Psoas muscle (tissue), 8 donors: Measurements from ENCODE around the gene EXOC3L4. TPM values are rescaled to one million over a fixed set of nuclear protein-coding genes. Genes with fewer than 3 reads are reported as not detected.

Experiments
- ATAC-seq, 4 donors: fragments of 200-7000 bp; cut with Tn5 transposase; one replicate each; pipeline ENCODE4 v1.9.1; 2020; ENCODE audit warnings: moderate library complexity in 3 of 4, mild to moderate bottlenecking in 2 of 4
- DNase-seq, 2 donors: peaks; one replicate each; pipeline ENCODE4 v3.0.0-alpha.2; 2020
- H3K27ac ChIP-seq: fragments of 200-600 bp; one replicate; pipeline ENCODE4 v1.8.0; 2022
- H3K27me3 ChIP-seq, 3 donors: fragments of 200-600 bp in 1 of 3; one replicate each; pipeline versions ENCODE4 v1.6.1 to v1.8.0; 2013 to 2022; ENCODE audit warnings: low read length in 2 of 3, mild to moderate bottlenecking in 2 of 3, moderate library complexity in 1 of 3; ENCODE audit not compliant: insufficient read depth in 3 of 3
- H3K36me3 ChIP-seq, 2 donors: fragments of 200-600 bp in 1 of 2; one replicate each; pipeline versions ENCODE4 v1.6.1 to v1.8.0; 2013 to 2022; ENCODE audit warnings: low read depth in 1 of 2, mild to moderate bottlenecking in 1 of 2, moderate library complexity in 1 of 2; ENCODE audit not compliant: insufficient read depth in 1 of 2
- H3K4me1 ChIP-seq: fragments of 200-600 bp; one replicate; pipeline ENCODE4 v1.8.0; 2022
- H3K4me3 ChIP-seq: fragments of 200-600 bp; one replicate; pipeline ENCODE4 v1.8.0; 2022; ENCODE audit warnings: mild to moderate bottlenecking
- H3K9me3 ChIP-seq: fragments of 200-600 bp; one replicate; pipeline ENCODE4 v1.8.0; 2022
- WGBS, 3 donors: extraction: QIAGEN DNeasy Blood & Tissue Kit; methylation state at CpG; one replicate each; pipeline versions ENCODE4 v1.1.6 to v1.1.7; 2013; 5-methylcytosine and 5-hydroxymethylcytosine counted together
- intact Hi-C, 2 donors: fragments of 100-400 bp; cut with DNase I; formaldehyde crosslinking; loops; one replicate each; pipeline versions ENCODE4 v1.11.0 to v1.14.2; 2022
- polyA plus RNA-seq, 3 donors: library from polyadenylated mRNA; stranded (reverse); fragments of 200-250 nt; gene quantifications; one replicate each; pipeline ENCODE4 v1.2.3, GENCODE V29; 2013
- total RNA-seq, 4 donors: library from RNA; stranded (reverse); fragmentation: NEBNext Ultra II Directional in 2 of 4; extraction: Animal tissue kit (Norgen Biotek cat#: 25700) in 2 of 4; gene quantifications; one replicate each; pipeline versions ENCODE4 v1.2.1 to v1.2.4, GENCODE V29; 2021 to 2023
- TF ChIP-seq, protein P1 (sequence below): fragments of 200-600 bp; IDR thresholded peaks from one replicate; pipeline ENCODE4 v1.8.0; 2022; ENCODE audit warnings: antibody characterized with exemption
- donor health status: healthy with polysubstance abuse.
- donor health status: DM: no; HTN: no; CAD: no; lungs with moderate emphysema.
- donor health status: Bipolar disorder and iron deficiency.
- donor health status: healthy.
- donor health status: DM: yes; HTN: yes; CAD: no.
- donor health status: DM: no; HTN: no; CAD: no.
- donor health status: DM: no; HTN: no; CAD: no.
- donor health status: DM: yes; HTN: yes; CAD: no.

EXOC3L4 gene
- total and polyA plus RNA-seq, 7 donors, result 0.12 to 0.33 (median 0.27) TPM; not detected in 3

DNA sequence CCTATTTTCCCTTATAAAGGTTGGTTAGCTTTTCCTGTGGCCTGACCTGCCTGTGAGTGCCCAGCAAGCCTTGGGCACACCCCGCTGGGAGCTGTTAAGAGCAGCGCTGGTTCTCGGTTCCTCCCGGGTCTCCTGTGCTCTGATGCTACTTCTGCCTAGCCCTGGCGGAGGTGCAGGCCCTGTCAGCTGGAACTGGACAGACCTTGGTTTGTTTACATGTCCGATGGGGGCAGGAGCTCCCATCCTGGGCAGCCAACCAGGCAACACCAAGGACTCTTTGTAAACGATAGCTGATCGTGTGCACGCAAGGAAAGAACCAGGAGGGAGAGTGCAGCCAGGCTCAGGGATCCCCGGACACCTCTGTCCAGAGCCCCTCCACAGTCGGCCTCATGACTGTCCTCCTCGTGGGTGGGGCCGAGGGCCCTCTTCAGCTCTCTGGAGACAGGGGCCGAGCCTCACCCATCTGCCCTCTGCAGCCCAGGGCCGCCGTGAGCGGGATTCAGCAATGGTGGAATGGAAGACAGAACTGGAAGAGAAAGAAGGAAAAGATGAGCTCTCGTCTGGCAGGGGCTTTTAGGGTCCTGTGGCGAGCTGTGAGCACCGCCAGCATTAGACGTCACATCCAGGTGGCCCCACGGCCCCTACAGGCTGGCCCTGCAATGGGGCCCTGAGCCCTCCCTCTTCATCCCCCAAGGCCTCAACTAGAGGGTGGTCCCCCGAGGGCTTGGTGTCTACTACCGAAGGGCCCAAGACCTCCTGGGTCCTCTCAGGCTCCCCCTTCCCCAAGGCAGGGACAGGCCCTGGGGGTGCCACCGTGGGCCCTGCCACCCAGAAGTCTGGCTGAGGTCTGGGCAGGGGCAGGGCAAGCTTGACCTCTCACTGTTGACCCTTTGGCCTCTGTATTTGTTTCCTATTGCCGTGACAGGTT is 41.1 kb downstream of the EXOC3L4 start:
- H3K9me3 ChIP-seq, result no peaks in the 10 kb centered on the region
- peaks cover 3 to 58% of the 10 kb centered on the region in 2 donors for H3K36me3 ChIP-seq
- H3K4me1 ChIP-seq, result peaks cover 16% of the 10 kb centered on the region
- H3K27me3 ChIP-seq, result no peaks in the 10 kb centered on the region
- no peak overlapping the region for H3K4me3 ChIP-seq
- 76 to 83% (median 81%) methylated on average over 26 of the region's 26 CpGs for WGBS, 3 donors
- intact Hi-C loops, result no loop called here
- H3K27ac ChIP-seq, result peak overlapping the region; percentile 86
- TF ChIP-seq, protein P1, sequence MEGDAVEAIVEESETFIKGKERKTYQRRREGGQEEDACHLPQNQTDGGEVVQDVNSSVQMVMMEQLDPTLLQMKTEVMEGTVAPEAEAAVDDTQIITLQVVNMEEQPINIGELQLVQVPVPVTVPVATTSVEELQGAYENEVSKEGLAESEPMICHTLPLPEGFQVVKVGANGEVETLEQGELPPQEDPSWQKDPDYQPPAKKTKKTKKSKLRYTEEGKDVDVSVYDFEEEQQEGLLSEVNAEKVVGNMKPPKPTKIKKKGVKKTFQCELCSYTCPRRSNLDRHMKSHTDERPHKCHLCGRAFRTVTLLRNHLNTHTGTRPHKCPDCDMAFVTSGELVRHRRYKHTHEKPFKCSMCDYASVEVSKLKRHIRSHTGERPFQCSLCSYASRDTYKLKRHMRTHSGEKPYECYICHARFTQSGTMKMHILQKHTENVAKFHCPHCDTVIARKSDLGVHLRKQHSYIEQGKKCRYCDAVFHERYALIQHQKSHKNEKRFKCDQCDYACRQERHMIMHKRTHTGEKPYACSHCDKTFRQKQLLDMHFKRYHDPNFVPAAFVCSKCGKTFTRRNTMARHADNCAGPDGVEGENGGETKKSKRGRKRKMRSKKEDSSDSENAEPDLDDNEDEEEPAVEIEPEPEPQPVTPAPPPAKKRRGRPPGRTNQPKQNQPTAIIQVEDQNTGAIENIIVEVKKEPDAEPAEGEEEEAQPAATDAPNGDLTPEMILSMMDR, result no peak
- DNase-seq (peak in 1 of 2 donors; percentile 52), ATAC-seq (no peak)

DNA sequence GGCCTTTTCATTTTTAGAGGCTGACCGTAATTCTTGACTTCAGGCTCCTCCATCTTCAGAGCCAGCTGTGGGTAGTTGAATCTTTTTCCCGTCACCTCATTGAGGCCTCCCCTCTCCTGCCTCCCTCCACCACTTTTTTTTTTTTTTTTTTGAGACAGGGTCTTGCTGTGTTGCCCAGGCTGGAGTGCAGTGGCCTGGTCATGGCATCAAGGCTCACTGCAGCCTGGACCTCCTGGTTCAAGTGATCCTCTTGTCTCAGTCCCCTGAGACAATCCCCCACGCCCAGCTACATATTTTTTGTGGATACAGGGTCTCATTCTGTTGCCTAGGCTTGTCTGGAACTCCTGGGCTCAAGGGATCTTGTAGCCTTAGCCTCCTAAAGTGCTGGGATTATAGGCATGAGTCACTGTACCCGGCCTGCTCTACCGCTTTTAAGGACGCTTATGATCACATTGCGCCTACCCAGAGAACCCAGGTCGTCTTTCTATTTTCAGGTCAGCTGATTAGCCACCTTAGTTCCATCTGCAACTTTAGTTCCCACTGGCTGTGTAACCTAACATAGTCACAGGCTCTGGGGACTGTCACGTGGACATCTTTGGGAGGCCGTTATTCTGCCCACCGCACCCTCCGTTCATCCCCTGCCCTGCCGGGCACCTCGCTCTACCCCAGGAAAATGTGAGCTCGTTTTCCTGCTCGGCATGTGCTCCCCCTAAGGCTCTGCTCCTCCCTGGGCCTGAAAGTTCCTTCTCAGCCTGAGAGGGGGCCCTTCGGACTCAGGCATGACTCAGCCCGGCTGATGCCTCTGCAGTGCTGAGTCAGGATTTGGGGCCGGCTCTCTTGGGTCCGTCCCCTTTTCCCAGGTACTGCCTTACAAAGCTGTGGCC is 42.1 kb downstream of the EXOC3L4 start:
- Histone ChIP-seq H3K9me3 (no peaks in the 10 kb centered on the region), H3K27me3 (no peaks in the 10 kb centered on the region), H3K4me1 (peaks cover 16% of the 10 kb centered on the region), H3K27ac (peak overlapping the region; percentile 86), H3K4me3 (peak overlapping the region; percentile 30), H3K36me3 (peaks cover 3 to 48% of the 10 kb centered on the region in 2 donors)
- DNase-seq (peak; percentile 44 to 64), ATAC-seq (peak; percentile 67 to 86 (median 85))
- TF ChIP-seq, protein P1, result no peak
- 41 to 70% (median 44%) methylated on average over 20 of the region's 20 CpGs for WGBS, 3 donors
- intact Hi-C loops, result no loop called here

DNA sequence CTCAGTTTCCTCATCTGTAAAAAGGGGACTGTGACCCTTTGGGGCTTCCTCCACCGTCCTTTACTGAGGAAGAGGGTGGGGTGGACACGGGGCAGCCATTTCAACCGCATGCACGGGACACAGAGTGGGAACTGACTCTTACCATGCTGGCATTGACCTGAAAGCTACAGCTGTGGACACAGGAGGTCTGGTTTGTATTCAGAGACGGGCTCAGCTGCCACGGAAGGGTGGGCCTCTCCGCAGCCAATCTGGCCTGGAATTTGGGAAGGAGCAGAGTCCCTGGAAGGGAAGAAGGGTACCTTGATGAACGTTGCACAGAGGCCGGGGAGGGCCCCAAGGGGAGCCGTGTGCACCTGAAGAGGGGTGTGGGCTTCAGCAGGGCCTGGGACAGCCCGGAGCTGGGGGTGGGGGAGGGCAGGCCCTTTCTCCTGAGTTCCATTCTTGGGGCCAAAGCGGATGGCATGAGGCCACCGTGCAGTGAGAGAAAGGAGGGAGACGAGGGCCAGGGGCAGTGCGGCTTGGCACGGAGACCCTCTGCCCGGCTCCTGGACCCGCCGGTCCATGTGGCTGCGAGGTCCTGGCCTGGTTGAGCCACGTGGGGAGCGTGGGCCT is 43.3 kb downstream of the EXOC3L4 start:
- WGBS, 3 donors, result 52 to 70% (median 65%) methylated on average over 18 to 22 of the region's 22 CpGs
- no peaks in the 10 kb centered on the region for H3K27me3 ChIP-seq
- peak overlapping the region; percentile 30 for H3K4me3 ChIP-seq
- TF ChIP-seq, protein P1, result no peak
- peak overlapping the region; percentile 86 for H3K27ac ChIP-seq
- peaks cover 16% of the 10 kb centered on the region for H3K4me1 ChIP-seq
- ATAC-seq, result peak in 1 of 4 donors; percentile 10
- H3K9me3 ChIP-seq, result no peaks in the 10 kb centered on the region
- intact Hi-C loops, result no loop called here
- peaks cover 3 to 39% of the 10 kb centered on the region in 2 donors for H3K36me3 ChIP-seq
- DNase-seq, result no peak

DNA sequence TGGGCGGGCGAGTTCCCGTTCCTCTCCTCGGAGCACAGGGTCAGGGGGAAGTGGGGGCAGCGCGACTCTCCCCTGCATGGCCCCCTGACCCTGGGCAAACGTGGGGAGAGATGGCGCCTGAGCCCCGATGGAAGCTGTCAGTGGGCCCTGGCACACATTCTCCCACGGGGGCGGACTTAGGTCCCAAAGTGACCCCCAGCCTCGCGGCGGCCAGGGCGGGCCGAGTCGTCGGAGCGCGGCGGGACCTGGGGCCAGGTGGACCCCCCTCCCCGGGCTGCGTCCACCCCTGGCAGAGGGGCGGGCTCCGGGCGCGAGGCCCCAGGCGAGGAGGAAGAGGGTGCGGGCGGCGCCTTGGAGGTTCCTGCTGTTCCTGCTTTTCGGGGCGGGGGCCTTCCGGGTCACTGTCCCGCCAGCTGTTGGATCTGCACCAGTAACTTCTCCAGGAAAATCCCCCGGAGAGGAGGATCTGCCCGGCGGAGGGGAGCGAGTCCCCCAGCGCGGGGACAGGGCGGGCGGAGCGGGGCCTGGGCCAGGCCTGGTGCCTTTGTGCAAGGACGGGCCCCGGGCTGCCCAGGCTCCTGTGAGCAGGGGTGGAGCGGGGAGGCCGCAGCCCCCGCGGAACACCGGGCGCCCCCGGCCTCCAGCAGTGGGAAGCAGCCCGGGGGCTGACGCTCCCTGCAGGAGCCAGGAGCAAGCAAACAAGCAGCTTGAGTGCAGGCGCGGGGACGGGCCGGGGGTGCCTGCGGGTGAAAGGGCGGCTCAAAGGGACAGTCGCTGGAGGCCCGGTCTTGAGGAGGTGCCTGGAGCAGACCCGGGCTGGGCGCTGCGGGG is 44.0 kb downstream of the EXOC3L4 start:
- H3K27me3 ChIP-seq, result peaks cover 0 to 1% (median 0%) of the 10 kb centered on the region in 3 donors
- WGBS, 3 donors, result 36 to 46% (median 37%) methylated on average over 52 to 66 of the region's 66 CpGs
- H3K36me3 ChIP-seq, result peaks cover 0 to 32% of the 10 kb centered on the region in 2 donors
- intact Hi-C loops, result no loop called here
- H3K9me3 ChIP-seq, result no peaks in the 10 kb centered on the region
- DNase-seq (peak in 1 of 2 donors; percentile 49), ATAC-seq (peak in 1 of 4 donors; percentile 20)
- peaks cover 16% of the 10 kb centered on the region for H3K4me1 ChIP-seq
- TF ChIP-seq, protein P1, result no peak
- H3K4me3 ChIP-seq, result peak overlapping the region; percentile 45
- peak overlapping the region; percentile 86 for H3K27ac ChIP-seq
